Stimulated activated naive CD8-positive, alpha-beta T cell treated with anti-CD3 and anti-CD28 coated beads, Interleukin-15, Interleukin-2, amounts not matched to agents 100 U/mL and 50 U/mL, for 24 hours (primary cell): ENCODE results near the gene TXNDC15.
"Not testable (repeated sequence)": the region's sequence is repeated elsewhere in the genome, so short reads cannot be mapped to it uniquely, and the experiment has no call there.

Experiments used
- ATAC-seq: fragments of 150-1000 bp; cut with Tn5 transposase; one replicate; pipeline ENCODE4 v1.10.0; 2021
- DNase-seq: peaks from one replicate; pipeline ENCODE4 v3.0.0; 2021

TXNDC15 gene

GRCh38 chr5:134878403-134878802, 4.2 kb downstream of the TXNDC15 start:
- ATAC-seq (no peak), DNase-seq (no peak)

GRCh38 chr5:134879456-134879855, 5.3 kb downstream of the TXNDC15 start:
- DNase-seq, result no peak
- ATAC-seq, result no peak

- not testable (repeated sequence) for DNase-seq
Measured at GRCh38 chr5:134880937-134881336, 6.8 kb downstream of the TXNDC15 start.

DNA sequence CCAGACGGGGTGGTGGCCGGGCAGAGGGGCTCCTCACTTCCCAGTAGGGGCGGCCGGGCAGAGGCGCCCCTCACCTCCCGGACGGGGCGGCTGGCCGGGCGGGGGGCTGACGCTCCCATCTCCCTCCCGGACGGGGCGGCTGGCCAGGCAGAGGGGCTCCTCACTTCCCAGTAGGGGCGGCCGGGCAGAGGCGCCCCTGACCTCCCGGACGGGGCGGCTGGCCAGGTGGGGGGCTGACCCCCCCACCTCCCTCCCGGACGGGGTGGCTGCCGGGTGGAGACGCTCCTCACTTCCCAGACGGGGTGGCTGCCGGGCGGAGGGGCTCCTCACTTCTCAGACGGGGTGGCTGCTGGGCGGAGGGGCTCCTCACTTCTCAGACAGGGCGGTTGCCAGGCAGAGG, 7.5 kb downstream of the TXNDC15 start:
- not testable (repeated sequence) for DNase-seq, ATAC-seq

More at GRCh38 chr5:134880937-134881336, 6.8 kb downstream of the TXNDC15 start:
- not testable (repeated sequence) for ATAC-seq

DNA sequence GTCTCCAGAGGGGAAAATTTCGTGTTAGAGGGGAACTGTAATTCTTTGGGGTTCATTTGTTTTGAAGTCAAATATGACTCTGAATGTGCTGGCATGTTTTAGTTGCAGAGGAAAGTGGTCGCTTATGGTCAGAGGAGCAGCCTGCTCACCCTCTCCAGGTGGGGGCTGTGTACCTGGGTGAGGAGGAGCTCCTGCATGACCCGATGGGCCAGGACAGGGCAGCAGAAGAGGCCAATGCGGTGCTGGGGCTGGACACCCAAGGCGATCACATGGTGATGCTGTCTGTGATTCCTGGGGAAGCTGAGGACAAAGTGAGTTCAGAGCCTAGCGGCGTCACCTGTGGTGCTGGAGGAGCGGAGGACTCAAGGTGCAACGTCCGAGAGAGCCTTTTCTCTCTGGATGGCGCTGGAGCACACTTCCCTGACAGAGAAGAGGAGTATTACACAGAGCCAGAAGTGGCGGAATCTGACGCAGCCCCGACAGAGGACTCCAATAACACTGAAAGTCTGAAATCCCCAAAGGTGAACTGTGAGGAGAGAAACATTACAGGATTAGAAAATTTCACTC, 13.5 kb downstream of the TXNDC15 start:
- DNase-seq, result no peak
- no peak for ATAC-seq

DNA sequence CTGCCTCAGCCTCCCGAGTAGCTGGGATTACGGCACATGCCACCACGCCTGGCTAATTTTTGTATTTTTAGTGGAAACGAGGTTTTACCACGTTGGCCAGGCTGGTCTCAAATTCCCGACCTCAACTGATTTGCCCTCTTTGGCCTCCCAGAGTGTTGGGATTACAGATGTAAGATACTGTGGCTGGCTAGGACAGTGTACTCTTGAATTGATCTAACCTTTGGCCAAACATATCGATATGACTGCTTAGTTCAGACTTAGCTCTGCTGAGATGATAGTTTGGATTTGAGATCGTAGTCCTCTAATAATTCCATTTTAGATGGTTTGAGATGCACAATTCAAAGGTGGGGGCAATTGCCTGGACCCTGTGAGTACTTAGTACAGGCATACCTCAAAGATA, 15.2 kb downstream of the TXNDC15 start:
- DNase-seq, result no peak
- ATAC-seq, result no peak

GRCh38 chr5:134891473-134891872, 17.3 kb downstream of the TXNDC15 start:
- DNase-seq, result no peak
- ATAC-seq, result no peak

DNA sequence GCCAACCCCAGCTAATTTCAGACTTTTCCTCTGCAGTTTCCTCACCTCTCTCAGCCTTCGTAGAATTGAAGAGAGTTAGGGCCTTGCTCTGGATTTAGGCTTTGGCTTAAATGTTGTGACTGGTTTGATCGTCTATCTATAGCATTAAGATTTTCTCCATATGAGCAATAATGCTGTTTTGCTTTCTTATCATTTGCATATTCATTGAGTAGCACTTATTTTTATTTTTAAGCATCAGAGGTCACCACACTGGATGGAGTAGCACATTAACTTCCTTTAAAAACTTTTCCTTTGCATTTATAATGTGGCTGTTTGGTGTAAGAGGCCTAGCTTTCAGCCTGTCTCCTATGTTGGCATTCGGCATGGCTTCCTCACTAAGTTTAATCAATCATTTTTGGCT, 18.1 kb downstream of the TXNDC15 start:
- no peak for DNase-seq
- no peak for ATAC-seq

- DNase-seq (no peak), ATAC-seq (no peak)
Measured at GRCh38 chr5:134892926-134893325, 18.8 kb downstream of the TXNDC15 start.

DNA sequence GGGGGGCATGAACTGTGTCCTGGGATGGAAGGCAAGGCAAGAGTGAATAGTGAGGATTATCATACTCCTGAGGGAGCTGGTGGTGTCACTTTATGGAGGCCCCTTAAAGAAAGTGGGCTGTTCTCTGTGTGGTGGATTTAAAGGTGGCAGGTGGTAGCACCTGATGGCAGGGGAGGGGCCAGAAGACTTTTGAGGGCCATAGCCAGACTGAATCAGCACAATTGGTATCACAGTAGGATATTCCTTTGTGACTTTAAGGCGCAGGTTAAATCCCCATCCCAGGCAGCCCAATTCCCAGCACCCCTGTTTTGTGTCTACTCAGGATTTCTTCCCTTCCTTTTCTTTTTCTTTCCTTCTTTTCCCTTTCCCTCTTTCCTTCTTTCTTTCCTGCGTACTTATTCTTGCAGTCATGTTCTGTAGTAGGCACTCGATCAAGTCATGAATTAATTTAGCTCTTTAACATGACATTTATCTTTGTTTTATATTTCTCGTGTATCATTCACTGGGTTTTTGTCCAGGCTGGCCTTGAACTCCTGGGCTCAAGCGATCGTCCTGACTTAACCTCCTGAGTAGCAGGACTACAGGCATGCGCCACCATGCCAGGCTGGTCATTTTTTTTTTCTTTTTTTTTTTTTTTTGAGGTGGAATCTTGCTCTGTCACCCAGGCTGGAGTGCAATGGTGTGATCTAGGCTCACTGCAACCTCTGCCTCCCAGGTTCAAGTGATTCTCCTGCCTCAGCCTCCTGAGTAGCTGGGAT, 19.8 kb downstream of the TXNDC15 start:
- DNase-seq (no peak), ATAC-seq (no peak)

DNA sequence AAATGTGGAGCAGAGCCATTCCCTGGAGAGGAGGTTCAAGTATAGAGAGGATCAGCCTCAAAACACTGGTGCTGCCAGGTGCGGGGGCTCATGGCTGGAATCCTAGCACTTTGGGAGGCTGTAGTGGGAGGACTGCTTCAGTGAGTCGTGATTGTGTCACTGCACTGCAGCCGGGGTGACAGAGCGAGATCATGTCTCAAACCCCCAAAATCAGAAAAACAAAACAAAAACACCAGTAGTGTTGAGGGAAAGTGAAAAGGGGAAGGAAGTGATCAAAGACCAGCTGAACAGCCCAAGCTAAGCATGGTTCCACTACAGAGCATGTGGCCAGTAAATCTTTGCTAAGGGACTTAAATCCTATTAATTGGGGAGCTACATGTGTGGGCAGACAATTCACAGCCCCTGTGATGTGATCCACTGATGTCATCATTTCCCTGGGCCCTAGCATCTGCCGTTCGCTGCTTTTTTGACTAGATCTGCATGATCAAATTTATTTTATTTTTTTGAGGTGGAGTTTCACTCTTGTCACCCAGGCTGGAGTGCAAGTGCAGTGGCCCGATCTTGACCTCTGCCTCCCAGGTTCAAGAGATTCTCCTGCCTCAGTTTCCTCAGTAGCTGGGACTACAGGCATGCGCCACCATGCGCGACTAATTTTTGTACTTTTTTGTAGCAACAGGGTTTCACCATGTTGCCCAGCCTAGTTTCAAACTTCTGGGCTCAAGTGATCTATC, 28.1 kb downstream of the TXNDC15 start:
- no peak for ATAC-seq
- DNase-seq, result no peak

DNA sequence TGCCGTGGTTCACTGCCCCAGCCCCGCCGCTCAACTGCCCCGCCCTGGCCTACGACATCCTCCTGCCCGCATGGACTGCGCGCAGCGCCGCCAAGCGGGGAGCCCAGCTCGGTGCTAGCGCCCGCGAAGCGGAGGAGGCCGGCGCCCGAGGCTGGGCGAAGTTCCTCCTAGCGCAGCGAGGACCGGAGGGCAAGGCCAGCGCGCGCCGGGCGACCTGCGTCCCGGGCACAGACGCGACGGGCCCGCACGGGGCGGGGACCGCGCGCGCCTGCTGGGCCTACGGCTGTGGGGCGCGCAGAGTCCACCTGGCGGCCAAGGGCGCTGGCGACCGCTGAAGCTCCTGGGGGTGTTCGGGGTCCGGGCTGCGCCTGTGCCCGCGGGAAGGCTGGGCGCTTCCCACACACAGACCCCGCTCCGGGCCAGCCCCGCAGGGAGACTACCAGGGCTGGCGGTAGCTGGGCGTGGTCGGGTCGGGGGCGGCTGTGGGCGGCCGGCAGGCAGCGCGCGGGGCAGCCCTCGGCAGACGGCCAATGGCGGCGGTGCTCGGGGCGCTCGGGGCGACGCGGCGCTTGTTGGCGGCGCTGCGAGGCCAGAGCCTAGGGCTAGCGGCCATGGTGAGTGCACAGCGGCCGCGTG, 30.6 kb downstream of the TXNDC15 start, which contains the start of gene PCBD2:
Gene PCBD2 (plus strand): TSS at position 522 of the 636 bp plus-strand sequence. CDS start 9 bp downstream, at position 531.
- peak; percentile 94 for ATAC-seq
- peak; percentile 96 for DNase-seq

DNA sequence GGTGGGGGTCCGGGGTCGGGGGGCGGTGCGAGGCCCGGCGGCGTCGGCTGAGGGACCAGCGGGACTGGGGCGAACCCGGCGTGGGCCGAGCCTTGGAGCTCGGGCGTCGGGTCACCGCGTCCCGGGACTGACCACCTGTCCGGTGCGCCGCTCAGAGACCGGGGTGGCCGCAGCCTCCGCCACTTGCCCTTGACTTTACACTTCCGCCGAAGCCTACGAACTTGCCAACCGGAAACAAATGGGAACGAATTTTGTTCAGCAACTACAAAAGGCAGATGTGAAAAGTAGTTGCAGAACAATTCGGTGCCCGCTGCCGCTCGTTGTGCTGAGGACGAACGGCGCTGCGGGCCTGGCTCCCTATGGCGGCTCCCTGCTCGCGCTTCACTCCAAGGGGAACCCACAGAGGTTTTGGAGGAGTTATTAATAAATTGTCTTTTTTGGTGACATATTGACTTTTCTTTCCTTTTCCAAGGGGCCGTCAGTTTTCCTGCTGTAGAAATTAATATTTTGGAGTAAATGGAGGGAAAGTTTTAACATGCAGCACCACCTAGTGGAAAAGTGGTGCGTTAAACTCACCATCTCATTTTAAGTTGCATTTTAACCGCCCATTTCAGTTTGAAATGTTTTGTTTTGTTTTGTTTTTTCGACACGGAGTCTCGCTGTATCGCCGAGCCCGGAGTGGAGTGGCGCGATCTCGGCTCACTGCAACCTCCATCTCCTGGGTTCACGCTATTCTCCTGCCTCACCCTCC, 31.2 kb downstream of the TXNDC15 start:
- ATAC-seq, result peak; percentile 5
- DNase-seq, result peak; percentile 25

DNA sequence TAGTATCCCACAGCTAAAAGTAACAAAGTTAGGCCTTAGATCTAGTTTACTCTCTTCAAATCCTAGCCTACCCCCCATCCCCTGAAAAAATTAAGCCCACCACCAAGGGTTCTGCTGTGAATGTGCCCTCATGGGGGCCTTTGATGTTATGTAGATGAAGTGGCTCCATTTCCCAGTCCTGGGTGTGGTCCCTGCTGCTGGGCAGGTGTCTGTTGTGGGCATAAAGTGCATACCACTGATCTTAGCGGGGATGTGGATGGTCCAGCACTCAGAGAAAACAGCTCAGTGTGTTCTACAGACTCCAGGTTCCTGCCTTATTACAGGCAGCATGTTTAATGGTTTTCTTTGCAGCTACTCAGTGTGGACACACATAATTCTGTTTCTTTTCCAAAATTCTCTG, 32.6 kb downstream of the TXNDC15 start:
- ATAC-seq (no peak), DNase-seq (no peak)

DNA sequence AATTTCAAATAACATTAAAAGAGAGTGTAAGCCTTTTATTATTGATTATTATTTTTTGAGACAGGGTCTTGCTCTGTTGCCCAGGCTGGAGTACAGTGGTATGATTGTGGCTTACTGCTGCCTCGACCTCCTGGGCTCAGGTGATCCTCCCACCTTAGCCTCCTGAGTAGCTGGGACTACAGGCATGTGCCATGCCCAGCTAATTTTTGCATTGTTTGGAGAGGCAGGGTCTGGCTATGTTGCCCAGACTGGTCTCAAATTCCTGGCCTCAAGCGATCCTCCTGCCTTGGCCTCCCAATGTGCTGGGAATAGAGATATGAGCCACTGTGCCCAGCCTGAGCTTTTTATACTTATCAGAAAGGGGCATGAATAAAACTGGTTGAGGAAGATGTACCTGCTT, 36.6 kb downstream of the TXNDC15 start:
- DNase-seq, ATAC-seq: not testable (repeated sequence)

GRCh38 chr5:134911285-134912206, 37.4 kb downstream of the TXNDC15 start:
- DNase-seq, result no peak
- no peak for ATAC-seq

GRCh38 chr5:134913254-134913653, 39.1 kb downstream of the TXNDC15 start:
- ATAC-seq (no peak), DNase-seq (no peak)

GRCh38 chr5:134913795-134914194, 39.6 kb downstream of the TXNDC15 start:
- ATAC-seq, result peak; percentile 39
- no peak for DNase-seq

- ATAC-seq (no peak), DNase-seq (peak; percentile 13)
Measured at GRCh38 chr5:134917070-134917815, 43.1 kb downstream of the TXNDC15 start.

DNA sequence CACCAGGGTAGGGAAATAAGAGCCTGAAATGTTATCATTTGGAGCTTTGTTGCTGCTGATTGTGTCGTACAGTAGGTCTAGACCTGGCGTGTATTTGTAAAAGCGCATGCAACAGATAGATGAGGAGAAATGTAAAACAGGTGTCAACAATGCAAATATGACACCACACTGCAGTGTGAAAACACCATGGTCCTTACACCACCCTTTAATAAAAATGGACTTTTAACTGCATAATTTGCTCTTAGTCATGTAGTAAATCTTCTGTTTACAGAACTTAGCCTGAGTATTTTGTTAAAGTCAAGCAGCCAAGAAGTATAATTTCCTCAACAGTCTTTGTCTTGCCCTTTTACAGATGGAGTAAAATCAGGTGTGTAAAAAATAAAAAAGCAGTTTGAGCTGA, 44.7 kb downstream of the TXNDC15 start:
- ATAC-seq (no peak), DNase-seq (no peak)
